ENCODE data around the gene GTF2F2. TPM values are rescaled to one million over a fixed set of nuclear protein-coding genes. Genes with fewer than 3 reads are reported as not detected.

GTF2F2 gene
- total and polyA plus RNA-seq, 9 of the 15 experiments (the other 6 are each of a cell fraction or from before 2014, with no cell fraction given), result 19.7 to 44.8 (median 32.4) TPM

- TF ChIP-seq E2F1 (CRISPR knock-in tag; IDR thresholded peaks at IDR 0.05) (no peak), CBFA2T3 (IDR thresholded peaks at IDR 0.05) (0 out of 2 replicates have a peak, but pooled peaks have one; percentile 23), CBFA2T2 (conservative IDR thresholded peaks at IDR 0.05) (0 out of 2 replicates have a peak, but pooled peaks have one; percentile 3), DPF2 (IDR thresholded peaks at IDR 0.05) (no peak)
These were observed 13.2 kb downstream of the GTF2F2 start (continued) for GRCh38 chr13:45133396-45134118.

GRCh38 chr13:45136741-45137504 lies 16.6 kb downstream of the GTF2F2 start:
- ChIA-PET CTCF (ENCODE audit: low intra/inter-chr PET ratio) (no interaction called here), POLR2A (no interaction called here)
- Histone ChIP-seq H3K36me3 (ENCODE audit: control insufficient read depth, insufficient read depth, low read length) (peaks cover 38% of the 10 kb centered on the region), H3K4me1 (replicated peaks in 1 of 2; ENCODE audit: control insufficient read depth in 2 of 2, insufficient read depth in 2 of 2, low read length in 2 of 2) (peaks cover 0 to 2% of the 10 kb centered on the region in 2 experiments; a peak in 2 of 5 replicates), H3K9me3 (replicated peaks; ENCODE audit: control insufficient read depth, insufficient read depth, low read depth, low read length) (no peaks in the 10 kb centered on the region), H3K4me2 (ENCODE audit: insufficient read depth, low read length) (no peak overlapping the region), H3K4me3 (no peak overlapping the region), H3K79me2 (ENCODE audit: control insufficient read depth, insufficient read depth, low read length) (peaks cover 75% of the 10 kb centered on the region), H4K20me1 (replicated peaks; ENCODE audit: control insufficient read depth, insufficient read depth, low read length) (no peaks in the 10 kb centered on the region), H3K9me1 (ENCODE audit: control insufficient read depth, insufficient read depth, low read length) (no peaks in the 10 kb centered on the region), H3K9ac (ENCODE audit: insufficient read depth in 1 of 2, low read depth in 2 of 2, low read length in 2 of 2) (no peak overlapping the region), H3K27ac (ENCODE audit: extremely low read depth, low read depth, low read length) (no peak overlapping the region), H2AFZ (ENCODE audit: low read depth, low read length) (no peak overlapping the region), H3K27me3 (ENCODE audit: control insufficient read depth in 2 of 2, insufficient read depth in 2 of 2, low read length in 2 of 2) (no peaks in the 10 kb centered on the region)
- ATAC-seq (no peak), FAIRE-seq (no peak), DNase-seq (ENCODE audit: extremely low read depth in 1 of 4, low spot score in 3 of 4) (no peak)
- in situ Hi-C loops (cut with MboI), result no loop called here
- no peak for TF ChIP-seq ZNF197 (CRISPR knock-in tag; IDR thresholded peaks at IDR 0.05; ENCODE audit: low read depth)
- no peak for TF ChIP-seq FIP1L1 (IDR thresholded peaks at IDR 0.05; ENCODE audit: low read depth, low read length, poor library complexity, severe bottlenecking)
- TF ChIP-seq KDM4B (IDR thresholded peaks at IDR 0.05; ENCODE audit: borderline replicate concordance in 2 of 2, low read depth in 1 of 2), result no peak
- TF ChIP-seq SFPQ (IDR thresholded peaks at IDR 0.05; ENCODE audit: low read depth, low read length), result no peak
- TF ChIP-seq STAT5B (CRISPR knock-in tag; IDR thresholded peaks at IDR 0.05), result no peak
- TF ChIP-seq PTBP1 (IDR thresholded peaks at IDR 0.05; ENCODE audit: low read depth, low read length), result no peak
- no peak for TF ChIP-seq RAD21 (CRISPR knock-in tag; conservative IDR thresholded peaks at IDR 0.05 in 1 of 2, IDR thresholded peaks at IDR 0.05 in 1 of 2)
- TF ChIP-seq ZSCAN32 (CRISPR knock-in tag; IDR thresholded peaks at IDR 0.05), result no peak
- TF ChIP-seq PHF8 (IDR thresholded peaks at IDR 0.05; ENCODE audit: borderline replicate concordance, low read length), result no peak
- no peak for TF ChIP-seq EP400 (IDR thresholded peaks at IDR 0.05)
- TF ChIP-seq ZNF644 (tag; IDR thresholded peaks at IDR 0.05; ENCODE audit: low read depth), result no peak
- TF ChIP-seq GABPA (tag; conservative IDR thresholded peaks at IDR 0.05; ENCODE audit: low read depth), result no peak
- no peak for TF ChIP-seq MBD2 (IDR thresholded peaks at IDR 0.05; ENCODE audit: borderline replicate concordance, low read depth)
- 90% methylated on average over 3 of the region's 3 CpGs for WGBS (ENCODE audit: insufficient coverage, low coverage, missing lambda C conversion rate)
- intact Hi-C loops (cut with micrococcal nuclease), result no loop called here
- no TSS peak for BruUV-seq (replicated peaks)
